Ecto neural progenitor cell (in vitro differentiated cells): ENCODE data around the gene AIRE.
"Not testable (repeated sequence)": the region's sequence is repeated elsewhere in the genome, so short reads cannot be mapped to it uniquely, and the experiment has no call there.

Source experiments
- DNase-seq: peaks from one replicate; pipeline ENCODE4 v3.0.0-alpha.2; 2018; ENCODE audit warnings: low spot score

AIRE gene

DNA sequence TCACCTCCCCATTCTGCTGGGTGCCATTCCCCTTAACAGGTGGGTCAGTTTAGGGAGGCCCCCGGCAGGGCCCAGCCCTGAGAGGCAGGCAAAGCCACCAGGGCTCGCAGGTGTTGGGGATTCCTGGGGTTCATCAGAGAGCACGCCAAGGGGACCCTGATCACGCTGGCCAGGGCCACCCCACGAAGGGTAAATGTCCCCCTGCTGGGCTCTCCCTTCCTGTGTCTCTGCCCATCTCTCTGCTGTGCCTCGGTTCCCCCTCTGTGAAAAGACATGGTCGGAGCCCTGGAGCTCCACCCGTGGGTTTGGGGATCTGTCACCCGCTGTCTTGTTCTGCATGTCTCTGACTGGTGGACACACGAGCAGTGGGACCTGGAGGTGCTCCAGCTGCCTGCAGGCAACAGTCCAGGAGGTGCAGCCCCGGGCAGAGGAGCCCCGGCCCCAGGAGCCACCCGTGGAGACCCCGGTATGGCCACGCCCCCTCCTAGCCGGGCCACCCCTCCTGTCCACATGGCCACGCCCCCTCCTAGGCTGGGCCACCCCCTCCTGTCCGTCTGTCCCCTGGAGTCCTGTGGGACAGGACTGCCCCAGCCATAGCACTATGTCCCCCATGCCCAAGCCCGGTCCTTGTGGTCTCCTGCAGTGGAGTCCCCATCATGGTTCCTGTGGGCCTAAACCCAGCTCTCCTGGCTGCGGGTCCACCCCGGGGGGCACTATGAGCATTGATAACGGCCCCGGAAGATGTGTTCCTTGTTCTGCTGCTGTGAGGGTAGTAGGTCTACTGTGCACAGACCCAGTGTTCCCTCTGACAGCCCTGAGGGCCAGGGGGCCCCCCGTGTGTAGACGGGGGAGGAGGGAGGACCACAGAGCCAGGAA, 6.5 kb downstream of the AIRE start:
- DNase-seq: no peak

DNA sequence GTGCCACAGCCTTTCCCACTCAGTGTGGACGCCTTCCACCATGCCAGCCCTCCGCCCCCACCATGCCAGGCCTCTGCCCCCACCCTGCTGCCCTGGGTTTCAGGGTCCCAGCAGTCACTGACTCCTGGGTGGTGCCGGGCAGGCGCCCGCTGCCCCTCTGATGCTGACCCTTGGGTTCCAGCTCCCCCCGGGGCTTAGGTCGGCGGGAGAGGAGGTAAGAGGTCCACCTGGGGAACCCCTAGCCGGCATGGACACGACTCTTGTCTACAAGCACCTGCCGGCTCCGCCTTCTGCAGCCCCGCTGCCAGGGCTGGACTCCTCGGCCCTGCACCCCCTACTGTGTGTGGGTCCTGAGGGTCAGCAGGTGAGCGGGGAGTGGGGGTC, 7.1 kb downstream of the AIRE start:
- DNase-seq: no peak

DNA sequence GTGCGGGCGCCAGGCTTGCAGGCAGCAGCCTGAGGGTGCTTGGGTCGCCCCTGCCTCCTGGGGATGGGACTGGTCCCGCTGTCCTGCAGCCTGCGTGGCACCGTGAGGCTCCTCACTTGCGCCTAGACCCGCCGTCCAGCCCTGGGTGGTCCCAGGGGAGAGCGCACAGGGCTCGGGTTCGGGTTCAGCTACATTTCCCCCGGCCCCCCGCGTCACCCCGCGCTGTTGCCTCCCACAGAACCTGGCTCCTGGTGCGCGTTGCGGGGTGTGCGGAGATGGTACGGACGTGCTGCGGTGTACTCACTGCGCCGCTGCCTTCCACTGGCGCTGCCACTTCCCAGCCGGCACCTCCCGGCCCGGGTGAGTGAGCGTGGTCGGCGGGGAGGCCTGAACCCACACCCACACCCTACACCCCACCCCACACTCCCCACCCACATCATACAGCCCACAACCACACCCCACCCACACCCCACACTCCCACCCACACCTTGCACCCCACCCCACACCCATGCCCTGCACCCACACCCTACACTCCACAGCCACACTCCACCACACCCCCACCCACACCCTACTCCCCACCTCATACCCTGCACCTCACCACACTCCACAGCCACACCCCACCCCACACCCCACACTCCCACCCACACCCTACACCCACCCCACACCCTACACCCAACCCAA, 8.0 kb downstream of the AIRE start:
- no peak for DNase-seq

DNA sequence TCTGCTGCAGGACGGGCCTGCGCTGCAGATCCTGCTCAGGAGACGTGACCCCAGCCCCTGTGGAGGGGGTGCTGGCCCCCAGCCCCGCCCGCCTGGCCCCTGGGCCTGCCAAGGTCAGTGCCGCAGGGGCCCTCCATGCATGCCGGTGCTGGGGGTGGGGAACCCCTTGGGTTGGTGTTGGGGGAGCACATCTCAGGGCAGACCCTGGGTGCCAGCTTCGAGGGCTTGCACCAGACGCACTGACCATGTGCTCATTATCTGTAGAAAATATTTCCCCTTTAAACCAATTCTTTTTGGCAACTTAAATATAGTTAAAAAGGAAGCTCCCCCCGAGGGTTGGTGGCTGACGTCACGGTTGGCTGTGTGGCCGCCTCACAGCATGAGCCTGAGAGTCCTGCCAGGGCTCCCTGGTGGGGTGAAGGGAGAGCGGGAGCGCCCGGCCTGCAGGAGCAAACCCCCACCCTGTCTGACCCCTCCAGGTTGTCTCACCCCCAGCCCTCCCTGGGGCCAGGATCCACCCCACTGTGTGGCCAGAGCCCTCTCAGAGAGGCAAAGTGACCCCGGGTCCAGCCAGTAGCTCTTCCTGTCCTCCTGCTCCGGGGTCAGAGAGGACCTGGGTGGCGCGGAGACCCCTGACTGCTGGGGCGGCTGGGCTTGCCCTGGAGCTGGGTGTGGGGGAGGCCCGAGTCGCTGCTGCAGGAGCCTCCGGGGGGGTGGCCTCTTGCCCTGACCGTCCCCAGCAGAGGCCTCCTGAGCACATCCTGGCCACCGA, 8.9 kb downstream of the AIRE start:
- DNase-seq: no peak

DNA sequence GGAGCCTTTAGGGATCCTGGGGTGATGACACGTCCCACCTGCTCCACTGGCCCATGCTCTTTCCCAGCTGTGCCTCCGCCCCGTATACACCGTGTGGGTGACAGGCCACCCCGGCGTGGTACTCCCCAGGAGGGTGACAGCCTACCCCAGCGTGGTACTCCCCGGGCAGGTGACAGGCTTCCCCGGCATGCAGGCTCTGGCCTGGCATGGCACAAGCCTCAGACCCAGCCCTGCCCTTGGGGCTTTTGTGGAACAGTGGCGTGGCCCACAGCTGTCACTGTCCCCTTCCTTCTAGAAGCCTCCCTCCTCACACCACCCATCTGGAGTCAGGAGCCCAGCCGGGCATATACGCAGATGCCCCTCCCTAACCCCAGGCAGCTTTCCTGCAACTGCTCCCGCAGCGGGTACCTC, 9.5 kb downstream of the AIRE start:
- no peak for DNase-seq

GRCh38 chr21:44295646-44296045, 10.0 kb downstream of the AIRE start:
- no peak for DNase-seq

DNA sequence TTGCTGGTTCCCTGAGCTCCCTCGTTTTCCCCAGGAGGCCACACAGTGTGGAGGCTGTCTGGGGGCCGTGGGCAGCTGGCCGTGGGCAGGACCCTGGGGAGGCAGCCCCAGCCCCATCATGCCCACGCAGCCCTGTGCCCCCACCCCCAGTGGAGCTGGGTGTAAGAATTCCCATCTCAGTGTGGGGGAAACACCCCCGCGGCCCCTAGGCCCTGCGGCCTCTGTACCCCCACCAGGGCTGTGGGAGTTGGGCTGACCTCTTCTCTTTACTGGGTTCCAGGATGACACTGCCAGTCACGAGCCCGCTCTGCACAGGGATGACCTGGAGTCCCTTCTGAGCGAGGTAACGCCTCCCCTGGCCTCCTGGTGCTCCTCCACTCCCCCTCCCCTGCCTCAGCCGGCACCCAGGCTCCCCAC, 10.4 kb downstream of the AIRE start:
- DNase-seq: no peak

DNA sequence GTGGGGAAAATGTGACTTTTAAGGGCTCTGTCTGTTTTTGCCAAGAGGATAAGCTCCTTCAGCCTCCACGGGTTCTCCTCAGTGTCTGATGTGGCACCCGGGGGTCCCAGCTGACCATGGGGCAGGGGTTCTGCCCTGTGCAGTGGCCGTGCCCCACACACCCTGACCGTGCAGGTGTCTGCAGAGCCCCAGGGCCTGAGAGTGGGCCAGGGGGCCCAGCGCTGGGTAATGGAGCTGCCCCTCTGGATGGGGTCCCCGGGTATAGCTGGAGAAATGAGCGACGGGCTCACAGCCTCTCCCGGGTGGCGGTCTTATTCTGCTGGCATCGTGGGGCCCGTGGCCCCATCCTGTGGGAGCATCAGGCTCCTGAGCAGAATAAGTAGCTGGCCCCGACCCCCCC, 11.2 kb downstream of the AIRE start:
- DNase-seq: no peak

GRCh38 chr21:44297525-44298290, 12.0 kb downstream of the AIRE start:
- DNase-seq: peak; percentile 88

DNA sequence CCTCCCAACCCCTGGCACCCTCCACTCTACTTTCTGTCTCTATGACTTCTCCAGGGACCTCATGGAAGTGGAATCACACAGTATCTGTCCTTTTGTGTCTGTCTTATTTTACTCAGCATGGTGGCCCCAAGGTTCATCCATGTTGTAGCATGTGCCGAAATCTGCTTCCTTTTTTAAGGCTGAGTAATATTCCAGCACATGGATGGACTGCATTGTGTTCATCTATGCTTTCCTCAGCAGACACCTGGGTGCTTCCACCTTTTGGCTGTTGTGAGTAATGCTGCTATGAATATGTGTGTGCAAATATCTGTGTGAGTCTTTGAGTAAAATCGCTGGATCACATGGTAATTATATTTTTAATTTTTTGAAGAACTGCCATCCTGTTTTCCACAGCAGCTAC, 12.6 kb downstream of the AIRE start:
- no peak for DNase-seq

GRCh38 chr21:44299085-44299457, 13.4 kb downstream of the AIRE start:
- DNase-seq: no peak

DNA sequence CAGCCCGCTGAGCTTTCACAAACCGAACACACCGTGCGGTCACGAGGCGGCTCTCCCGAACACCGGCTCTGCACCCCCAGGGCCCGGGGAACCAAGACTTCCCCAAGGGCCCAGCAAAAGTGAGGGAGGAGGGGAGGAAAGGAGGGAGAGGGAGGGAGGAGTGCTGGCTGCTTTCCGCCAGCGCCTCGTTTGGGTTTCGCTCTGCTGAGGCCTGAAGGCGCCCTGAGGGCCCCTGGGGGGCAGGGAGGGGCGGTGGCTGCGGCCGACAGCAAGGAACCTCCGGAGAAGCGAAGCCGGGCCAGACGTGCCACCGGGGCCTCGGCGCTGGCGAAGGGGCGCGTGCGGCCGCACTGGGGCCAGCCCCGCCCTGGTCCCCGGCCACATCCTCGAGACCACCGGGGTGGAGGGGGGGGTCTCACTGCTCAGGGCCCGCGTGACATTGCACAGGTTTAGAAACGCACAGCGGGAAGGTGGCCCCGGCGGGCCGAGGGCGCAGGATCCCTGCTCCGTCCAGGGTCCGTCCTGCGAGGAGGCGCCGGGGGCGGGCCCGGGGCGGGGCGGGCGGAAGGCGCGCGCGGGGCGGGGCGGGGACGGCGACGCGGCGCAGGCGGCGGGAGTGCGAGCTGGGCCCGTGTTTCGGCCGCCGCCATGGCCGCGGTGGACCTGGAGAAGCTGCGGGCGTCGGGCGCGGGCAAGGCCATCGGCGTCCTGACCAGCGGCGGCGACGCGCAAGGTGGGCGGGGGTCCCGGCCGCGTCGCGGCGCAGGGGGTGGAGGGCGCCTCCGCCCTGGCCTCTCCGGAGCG, 14.0 kb downstream of the AIRE start, which contains the start of gene PFKL:
PFKL (plus strand) TSS at position 596 of the 804 bp plus-strand sequence; CDS start at position 649, 53 bp downstream.
- DNase-seq: peak; percentile 83

DNA sequence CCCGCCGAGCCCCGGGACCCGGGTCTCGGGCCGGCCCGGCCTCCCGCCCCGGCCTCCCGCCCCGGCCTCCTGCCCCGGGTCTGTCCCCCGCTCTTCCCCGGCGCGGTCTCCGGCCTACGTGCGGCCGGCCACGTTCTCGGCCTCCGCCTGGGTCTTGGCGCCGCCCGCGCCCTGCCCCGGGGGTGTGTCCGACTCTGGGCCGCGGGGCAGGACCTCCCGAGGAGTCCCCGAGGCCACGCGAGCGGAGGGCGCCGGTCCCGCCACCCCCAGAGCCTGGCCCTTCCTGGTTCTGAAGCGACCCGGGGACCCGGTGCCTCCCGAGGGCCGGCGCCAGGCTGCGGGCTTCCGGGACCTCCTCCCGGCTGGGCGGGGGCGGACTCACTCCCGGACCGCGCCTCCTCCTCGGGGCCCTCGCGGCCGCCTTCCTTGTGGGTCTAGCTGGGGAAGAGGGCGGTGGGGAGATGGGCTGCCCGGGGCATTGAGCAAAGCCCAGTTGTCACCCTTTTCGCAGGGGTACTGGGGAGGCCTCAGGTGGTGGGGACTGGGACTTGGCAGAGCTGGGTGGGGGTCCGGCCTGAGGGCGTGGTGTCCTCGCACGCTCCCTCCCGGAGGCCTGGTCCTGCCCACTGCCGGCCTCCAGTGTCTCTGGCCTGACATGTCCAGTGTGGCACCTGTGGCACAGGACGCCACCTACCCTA, 14.7 kb downstream of the AIRE start:
- peak; percentile 79 for DNase-seq

DNA sequence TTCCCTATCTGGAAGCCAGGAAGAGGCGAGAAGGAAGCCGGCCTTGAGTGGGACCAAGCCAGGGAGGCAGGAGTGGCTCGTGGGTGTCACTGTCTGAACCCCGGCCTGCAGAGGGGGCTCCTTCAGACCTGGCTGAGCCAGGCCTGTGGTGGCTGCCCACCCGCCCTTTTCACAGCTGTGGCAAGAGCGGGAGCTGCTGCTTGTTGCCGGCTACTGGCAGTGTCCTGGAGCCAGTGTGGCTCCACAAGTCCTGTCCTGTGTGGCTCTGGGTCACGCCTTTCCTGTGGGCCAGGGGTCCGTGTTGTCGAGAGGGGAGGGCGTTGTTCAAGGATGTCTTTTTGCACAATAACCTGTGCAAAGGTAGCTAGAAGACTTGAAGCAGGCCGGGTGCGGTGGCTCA, 15.5 kb downstream of the AIRE start:
- no peak for DNase-seq

GRCh38 chr21:44301961-44302406, 16.3 kb downstream of the AIRE start:
- DNase-seq: no peak

GRCh38 chr21:44302573-44303401, 17.1 kb downstream of the AIRE start:
- DNase-seq: not testable (repeated sequence)

- DNase-seq: no peak
These were observed 17.9 kb downstream of the AIRE start for GRCh38 chr21:44303490-44303981.

- DNase-seq: no peak
These were observed 18.4 kb downstream of the AIRE start for GRCh38 chr21:44304011-44304616.

- no peak for DNase-seq
These were observed 19.2 kb downstream of the AIRE start for GRCh38 chr21:44304877-44305293.
